Stimulated activated CD8-positive, alpha-beta memory T cell treated with anti-CD3 and anti-CD28 coated beads, Interleukin-2, amount 100 ng/mL, for 48 hours (primary cell): ENCODE results near the gene SEL1L2.

Experiments used
- DNase-seq, 2 donors: peaks; one replicate each; pipeline ENCODE4 v3.0.0-alpha.2; 2020; ENCODE audit warnings: low read depth in 2 of 2

Gene SEL1L2

GRCh38 chr20:13813910-13814309 is 176.5 kb downstream of the SEL1L2 start:
- DNase-seq: no peak

GRCh38 chr20:13810446-13810845 is 180.0 kb downstream of the SEL1L2 start:
- DNase-seq: no peak

GRCh38 chr20:13809855-13810254 is 180.6 kb downstream of the SEL1L2 start:
- no peak for DNase-seq

- DNase-seq: no peak
These were observed 181.0 kb downstream of the SEL1L2 start for GRCh38 chr20:13809373-13809772.

GRCh38 chr20:13800728-13801134 is 189.7 kb downstream of the SEL1L2 start:
- no peak for DNase-seq

- no peak for DNase-seq
These were observed 190.4 kb downstream of the SEL1L2 start for GRCh38 chr20:13799974-13800373.
